Measurements from ENCODE around the gene YDJC. TPM values are rescaled to one million over a fixed set of nuclear protein-coding genes. Genes with fewer than 3 reads are reported as not detected.

Gene YDJC
- total RNA-seq, 2 experiments from 2014 or later, result 59.0 to 81.1 TPM

- CTCF ChIA-PET (ENCODE audit: unreplicated experiment), result no interaction called here
- Histone ChIP-seq H3K9me2 (ENCODE audit: insufficient read depth, low read length) (no peaks in the 10 kb centered on the region), H3K4me3 (ENCODE audit: low read depth, low read length, poor library complexity, severe bottlenecking) (no peak overlapping the region), H3K27ac (ENCODE audit: low read depth, low read length, poor library complexity, severe bottlenecking) (peak overlapping the region; percentile 39), H4K20me1 (ENCODE audit: insufficient read depth, low read length) (peaks cover 31% of the 10 kb centered on the region), H3K36me3 (ENCODE audit: insufficient read depth, low read length) (peaks cover 70% of the 10 kb centered on the region), H3K4me2 (ENCODE audit: low read length) (peak overlapping the region; percentile 65), H2AFZ (ENCODE audit: low read length) (no peak overlapping the region), H3K4me1 (ENCODE audit: insufficient read depth, low read length, poor library complexity, severe bottlenecking) (peaks cover 55% of the 10 kb centered on the region), H3K79me2 (ENCODE audit: insufficient read depth, low read depth, low read length) (peaks cover 100% of the 10 kb centered on the region), H3K9me3 (ENCODE audit: low read length) (no peaks in the 10 kb centered on the region)
- POLR2A ChIA-PET, result no interaction called here
- BruUV-seq (replicated peaks), result no TSS peak
- no peak for TF ChIP-seq EZH2phosphoT487 (IDR thresholded peaks at IDR 0.05; ENCODE audit: borderline replicate concordance, low read depth, low read length)
- TF ChIP-seq, protein P1, sequence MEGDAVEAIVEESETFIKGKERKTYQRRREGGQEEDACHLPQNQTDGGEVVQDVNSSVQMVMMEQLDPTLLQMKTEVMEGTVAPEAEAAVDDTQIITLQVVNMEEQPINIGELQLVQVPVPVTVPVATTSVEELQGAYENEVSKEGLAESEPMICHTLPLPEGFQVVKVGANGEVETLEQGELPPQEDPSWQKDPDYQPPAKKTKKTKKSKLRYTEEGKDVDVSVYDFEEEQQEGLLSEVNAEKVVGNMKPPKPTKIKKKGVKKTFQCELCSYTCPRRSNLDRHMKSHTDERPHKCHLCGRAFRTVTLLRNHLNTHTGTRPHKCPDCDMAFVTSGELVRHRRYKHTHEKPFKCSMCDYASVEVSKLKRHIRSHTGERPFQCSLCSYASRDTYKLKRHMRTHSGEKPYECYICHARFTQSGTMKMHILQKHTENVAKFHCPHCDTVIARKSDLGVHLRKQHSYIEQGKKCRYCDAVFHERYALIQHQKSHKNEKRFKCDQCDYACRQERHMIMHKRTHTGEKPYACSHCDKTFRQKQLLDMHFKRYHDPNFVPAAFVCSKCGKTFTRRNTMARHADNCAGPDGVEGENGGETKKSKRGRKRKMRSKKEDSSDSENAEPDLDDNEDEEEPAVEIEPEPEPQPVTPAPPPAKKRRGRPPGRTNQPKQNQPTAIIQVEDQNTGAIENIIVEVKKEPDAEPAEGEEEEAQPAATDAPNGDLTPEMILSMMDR (conservative IDR thresholded peaks at IDR 0.05; ENCODE audit: low read length), result no peak
- no peak for DNase-seq (ENCODE audit: low spot score)
- intact Hi-C loops (cut with micrococcal nuclease; ENCODE audit: unreplicated experiment), result no loop called here
Observed at GRCh38 chr22:21591695-21592094, 38.1 kb downstream of the YDJC start.

- no peak overlapping the region for H2AFZ ChIP-seq (ENCODE audit: low read length)
- H3K4me3 ChIP-seq (ENCODE audit: low read depth, low read length, poor library complexity, severe bottlenecking), result peak overlapping the region; percentile 25
- peak; percentile 90 for DNase-seq (ENCODE audit: low spot score)
- peak overlapping the region; percentile 39 for H3K27ac ChIP-seq (ENCODE audit: low read depth, low read length, poor library complexity, severe bottlenecking)
- CTCF ChIA-PET (ENCODE audit: unreplicated experiment), result no interaction called here
- POLR2A ChIA-PET, result interaction anchor here (0.9 kb wide), 1 partner anchor 21 kb away, joined by 3 read pairs; no protein-coding TSS in a partner anchor
- peak overlapping the region; percentile 65 for H3K4me2 ChIP-seq (ENCODE audit: low read length)
- no peak for TF ChIP-seq EZH2phosphoT487 (IDR thresholded peaks at IDR 0.05; ENCODE audit: borderline replicate concordance, low read depth, low read length)
- TF ChIP-seq, protein P1 (conservative IDR thresholded peaks at IDR 0.05; ENCODE audit: low read length), result no peak
- H4K20me1 ChIP-seq (ENCODE audit: insufficient read depth, low read length), result peaks cover 31% of the 10 kb centered on the region
- no peaks in the 10 kb centered on the region for H3K9me3 ChIP-seq (ENCODE audit: low read length)
- intact Hi-C loops (cut with micrococcal nuclease; ENCODE audit: unreplicated experiment), result no loop called here
- no peaks in the 10 kb centered on the region for H3K9me2 ChIP-seq (ENCODE audit: insufficient read depth, low read length)
- H3K36me3 ChIP-seq (ENCODE audit: insufficient read depth, low read length), result peaks cover 66% of the 10 kb centered on the region
- peaks cover 100% of the 10 kb centered on the region for H3K79me2 ChIP-seq (ENCODE audit: insufficient read depth, low read depth, low read length)
- no TSS peak for BruUV-seq (replicated peaks)
- H3K4me1 ChIP-seq (ENCODE audit: insufficient read depth, low read length, poor library complexity, severe bottlenecking), result peaks cover 59% of the 10 kb centered on the region
Observed at GRCh38 chr22:21590809-21591641, 38.8 kb downstream of the YDJC start.

DNA sequence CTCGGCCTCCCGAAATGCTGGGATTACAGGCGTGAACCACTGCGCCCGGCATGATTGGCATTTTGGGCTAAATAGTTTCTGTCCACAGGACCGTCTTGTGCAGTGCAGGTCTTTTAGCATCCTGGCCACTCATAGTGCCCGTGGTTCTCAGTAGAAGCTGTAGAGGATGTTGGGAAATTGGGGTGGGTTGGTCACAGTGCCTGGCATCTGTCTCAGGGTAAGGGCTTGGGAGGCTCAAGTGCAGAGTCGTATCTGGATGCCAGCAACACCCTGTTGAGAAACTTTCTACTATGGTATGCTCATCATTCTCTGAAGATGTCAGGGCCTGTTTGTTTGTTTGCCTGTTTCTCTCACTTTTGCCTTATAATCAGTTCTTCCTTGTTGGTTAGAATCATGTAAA is 40.4 kb downstream of the YDJC start:
- peak overlapping the region; percentile 3 for H3K27ac ChIP-seq (ENCODE audit: low read depth, low read length, poor library complexity, severe bottlenecking)
- BruUV-seq (replicated peaks), result no TSS peak
- ChIA-PET CTCF (ENCODE audit: unreplicated experiment) (interaction anchor here (0.5 kb wide), 1 partner anchor 10 kb away, joined by 6 read pairs; no protein-coding TSS in a partner anchor), POLR2A (no interaction called here)
- no peaks in the 10 kb centered on the region for H3K9me3 ChIP-seq (ENCODE audit: low read length)
- H3K79me2 ChIP-seq (ENCODE audit: insufficient read depth, low read depth, low read length), result peaks cover 100% of the 10 kb centered on the region
- H3K4me2 ChIP-seq (ENCODE audit: low read length), result peak overlapping the region; percentile 6; the same call in 1 of the 2 replicates
- H3K36me3 ChIP-seq (ENCODE audit: insufficient read depth, low read length), result peaks cover 64% of the 10 kb centered on the region
- peaks cover 31% of the 10 kb centered on the region for H4K20me1 ChIP-seq (ENCODE audit: insufficient read depth, low read length)
- H2AFZ ChIP-seq (ENCODE audit: low read length), result no peak overlapping the region
- H3K4me1 ChIP-seq (ENCODE audit: insufficient read depth, low read length, poor library complexity, severe bottlenecking), result peaks cover 64% of the 10 kb centered on the region
- TF ChIP-seq, protein P1 (conservative IDR thresholded peaks at IDR 0.05; ENCODE audit: low read length), result no peak
- TF ChIP-seq EZH2phosphoT487 (IDR thresholded peaks at IDR 0.05; ENCODE audit: borderline replicate concordance, low read depth, low read length), result no peak
- no peak overlapping the region for H3K4me3 ChIP-seq (ENCODE audit: low read depth, low read length, poor library complexity, severe bottlenecking)
- DNase-seq (ENCODE audit: low spot score), result no peak
- H3K9me2 ChIP-seq (ENCODE audit: insufficient read depth, low read length), result no peaks in the 10 kb centered on the region
- intact Hi-C loops (cut with micrococcal nuclease; ENCODE audit: unreplicated experiment), result loop anchor here (2.0 kb wide), 1 partner anchor 21 kb away; no protein-coding TSS in a partner anchor
